K562 (cell line): ENCODE data around the gene C1orf50. TPM values are rescaled to one million over a fixed set of nuclear protein-coding genes. Genes with fewer than 3 reads are reported as not detected.
A peak's percentile ranks its signal among the peaks of the same experiment; 100 is the strongest.

Experiments used
- ATF3 ChIP-seq, 2 experiments: fragments of 450-650 bp in 1 of 2; sonication (generic) in 1 of 2; formaldehyde crosslinking in 1 of 2; IDR thresholded peaks in 1 of 2; conservative IDR thresholded peaks in 1 of 2; 2 replicates each; pipeline versions ENCODE4 v1.6.1 to v1.8.1; 2016 to 2023; ENCODE audit warnings: mild to moderate bottlenecking in 2 of 2, moderate library complexity in 2 of 2, inconsistent platforms in 1 of 2, missing genetic modification reagents in 1 of 2
- EP300 ChIP-seq: IDR thresholded peaks from 2 replicates; pipeline ENCODE4 v1.6.1; 2012; ENCODE audit warnings: low read length, improper control_type of control experiment
- FOXJ2 ChIP-seq: fragments of 200-800 bp; sonication (Bioruptor generic); IDR thresholded peaks from 2 replicates; pipeline ENCODE4 v1.6.1; 2016; ENCODE audit warnings: missing genetic modification characterization, missing compliant biosample characterization
- FOXK2 ChIP-seq, 2 experiments: fragments of 450-650 bp; IDR thresholded peaks in 1 of 2; conservative IDR thresholded peaks in 1 of 2; 2 replicates each; pipeline ENCODE4 v1.6.1; 2016; ENCODE audit warnings: low read depth in 2 of 2, mild to moderate bottlenecking in 1 of 2
- GATAD2B ChIP-seq: fragments of 450-650 bp; IDR thresholded peaks from 2 replicates; pipeline ENCODE4 v1.6.1; 2017; ENCODE audit warnings: mild to moderate bottlenecking, borderline replicate concordance
- GMEB1 ChIP-seq: fragments of 250-450 bp; sonication (Bioruptor Pico); IDR thresholded peaks from 2 replicates; pipeline ENCODE4 v1.4.0; 2020; ENCODE audit warnings: mild to moderate bottlenecking
- NFIC ChIP-seq: fragments of 450-650 bp; IDR thresholded peaks from 2 replicates; pipeline ENCODE4 v1.6.1; 2017; ENCODE audit warnings: mild to moderate bottlenecking, inconsistent platforms
- NKRF ChIP-seq: fragments of 450-650 bp; IDR thresholded peaks from 2 replicates; pipeline ENCODE4 v1.6.1; 2016; ENCODE audit warnings: borderline replicate concordance
- NUFIP1 ChIP-seq: fragments of 450-650 bp; IDR thresholded peaks from 2 replicates; pipeline ENCODE4 v1.6.1; 2018; ENCODE audit not compliant: partially characterized antibody
- PREB ChIP-seq: sonication (generic); formaldehyde crosslinking; IDR thresholded peaks from 2 replicates; pipeline ENCODE4 v1.8.1; 2023; ENCODE audit warnings: mild to moderate bottlenecking, missing genetic modification reagents
- SUPT5H ChIP-seq: fragments of 450-650 bp; IDR thresholded peaks from 2 replicates; pipeline ENCODE4 v1.6.1; 2016
- TCF15 ChIP-seq: fragments of 250-450 bp; sonication (Bioruptor Pico); IDR thresholded peaks from 2 replicates; pipeline ENCODE4 v1.8.0; 2022; ENCODE audit warnings: moderate library complexity, mild to moderate bottlenecking, inconsistent platforms
- THAP12 ChIP-seq: fragments of 250-450 bp; sonication (Bioruptor Pico); IDR thresholded peaks from 2 replicates; pipeline ENCODE4 v1.9.0; 2021; ENCODE audit warnings: mild to moderate bottlenecking, inconsistent platforms
- USF1 ChIP-seq: sonication (generic); formaldehyde crosslinking; IDR thresholded peaks from 2 replicates; pipeline ENCODE4 v1.9.0; 2022; ENCODE audit warnings: mild to moderate bottlenecking, missing genetic modification reagents
- ZNF274 ChIP-seq: IDR thresholded peaks from 2 replicates; pipeline ENCODE4 v1.6.1; 2011; ENCODE audit warnings: low read depth, mild to moderate bottlenecking, low read length, moderate library complexity, borderline replicate concordance
- ZNF717 ChIP-seq: fragments of 250-450 bp; sonication (Bioruptor Pico); IDR thresholded peaks from 2 replicates; pipeline ENCODE4 v1.5.0; 2021
- ZNF76 ChIP-seq: fragments of 250-450 bp; sonication (Bioruptor Pico); IDR thresholded peaks from 2 replicates; pipeline ENCODE4 v1.4.0; 2020; ENCODE audit warnings: mild to moderate bottlenecking, moderate library complexity, borderline replicate concordance
- ZNF830 ChIP-seq: fragments of 250-450 bp; sonication (Bioruptor Pico); IDR thresholded peaks from 2 replicates; pipeline ENCODE4 v1.5.0; 2021; ENCODE audit warnings: mild to moderate bottlenecking
- polyA plus RNA-seq, 8 experiments: library from polyadenylated mRNA; depleted of rRNA in 4 of 8; stranded (reverse) in 5 of 8; unstranded in 3 of 8; fragments of >200 nt; fragmentation: Nextera tagmentation in 2 of 8; fragmentation: Illumina TruSeq in 1 of 8; extraction: Ambion mirVana in 2 of 8; extraction: Trizol in 1 of 8; gene quantifications; 2 replicates each; pipeline versions ENCODE4 v1.2.1 to v1.2.3, GENCODE V29; 2011 to 2014; ENCODE audit warnings: inconsistent platforms in 1 of 8, missing spikeins in 1 of 8
- total RNA-seq, 7 experiments: library from RNA; depleted of rRNA in 6 of 7; stranded (reverse); fragments of >200 nt in 6 of 7; fragmentation: Illumina TruSeq in 2 of 7; extraction: Trizol in 2 of 7; gene quantifications; 2 replicates each; pipeline versions ENCODE4 v1.2.1 to v1.2.3, GENCODE V29; 2011 to 2021; ENCODE audit warnings: low replicate concordance in 1 of 7

C1orf50 gene
- total and polyA plus RNA-seq, 9 of the 15 experiments (the other 6 are each of a cell fraction or from before 2014, with no cell fraction given): 0.55 to 13.9 (median 5.2) TPM

GRCh38 chr1:42822800-42823392 lies 55.8 kb downstream of the C1orf50 start (continued):
- TF ChIP-seq ZNF274 (no peak), THAP12 (CRISPR knock-in tag) (no peak), ZNF830 (CRISPR knock-in tag) (no peak), PREB (CRISPR knock-in tag) (no peak), ATF3 (IDR thresholded peaks at IDR 0.05) (peak; percentile 23; the same call in 1 of the 2 replicates), ATF3 (CRISPR knock-in tag; conservative IDR thresholded peaks at IDR 0.05) (no peak), NKRF (no peak), SUPT5H (no peak), FOXK2 (conservative IDR thresholded peaks at IDR 0.05 in 1 of 2, IDR thresholded peaks at IDR 0.05 in 1 of 2; ENCODE audit: low read depth in 2 of 2) (peak in 1 of 2 experiments; percentile 45; a peak in 1 of 4 replicates), EP300 (peak; percentile 39; the same call in 1 of the 2 replicates), GATAD2B (peak; percentile 10; the same call in 1 of the 2 replicates), GMEB1 (CRISPR knock-in tag) (no peak), NFIC (no peak), ZNF76 (CRISPR knock-in tag) (no peak), ZNF717 (no peak), USF1 (no peak), FOXJ2 (tag) (peak; percentile 26; the same call in 1 of the 2 replicates), NUFIP1 (no peak), TCF15 (CRISPR knock-in tag) (0 out of 2 replicates have a peak, but pooled peaks have one; percentile 46)
